GM23338 (cell line): Measurements from ENCODE around the gene SHANK1. TPM values are rescaled to one million over a fixed set of nuclear protein-coding genes. Genes with fewer than 3 reads are reported as not detected.

ENCODE experiments used
- ATAC-seq: fragments of 200-7000 bp; cut with Tn5 transposase; 3 replicates; pipeline ENCODE4 v1.9.1; 2020
- DNase-seq: peaks from one replicate; pipeline ENCODE4 v3.0.0-alpha.2; 2015; ENCODE audit warnings: low spot score
- H2AFZ ChIP-seq: fragments of 200-600 bp; sonication (generic); 2 replicates; pipeline ENCODE4 v1.8.0; 2016; ENCODE audit warnings: antibody characterized with exemption, mild to moderate bottlenecking, moderate library complexity
- H3F3A ChIP-seq: fragments of 200-600 bp; sonication (generic); replicated peaks from 2 replicates; pipeline ENCODE4 v1.8.0; 2017; ENCODE audit warnings: antibody characterized with exemption, mixed run types, low read depth
- H3K27ac ChIP-seq: fragments of 200-600 bp; sonication (generic); 2 replicates; pipeline ENCODE4 v1.6.1; 2016; ENCODE audit warnings: low read depth
- H3K27me3 ChIP-seq: fragments of 200-600 bp; sonication (generic); 2 replicates; pipeline ENCODE4 v1.8.0; 2016; ENCODE audit warnings: mild to moderate bottlenecking, mixed run types, moderate library complexity; ENCODE audit not compliant: insufficient read depth
- H3K36me3 ChIP-seq: fragments of 200-600 bp; sonication (generic); 2 replicates; pipeline ENCODE4 v1.8.0; 2016; ENCODE audit warnings: mild to moderate bottlenecking; ENCODE audit not compliant: insufficient read depth
- H3K4me1 ChIP-seq: fragments of 200-600 bp; sonication (generic); 2 replicates; pipeline ENCODE4 v1.8.0; 2016; ENCODE audit warnings: mild to moderate bottlenecking, moderate library complexity; ENCODE audit not compliant: insufficient read depth
- H3K4me2 ChIP-seq: fragments of 200-600 bp; sonication (generic); 2 replicates; pipeline ENCODE4 v1.7.1; 2017; ENCODE audit warnings: mixed run types
- H3K4me3 ChIP-seq: fragments of 200-600 bp; sonication (generic); 2 replicates; pipeline ENCODE4 v1.6.1; 2016; ENCODE audit warnings: mixed run types
- H3K79me2 ChIP-seq: fragments of 200-600 bp; sonication (generic); replicated peaks from 2 replicates; pipeline ENCODE4 v1.8.0; 2017; ENCODE audit warnings: mild to moderate bottlenecking; ENCODE audit not compliant: insufficient read depth
- H3K9me2 ChIP-seq: fragments of 200-600 bp; sonication (generic); 2 replicates; pipeline ENCODE4 v1.8.0; 2017; ENCODE audit not compliant: insufficient read depth
- H4K20me1 ChIP-seq: fragments of 200-600 bp; sonication (generic); replicated peaks from 2 replicates; pipeline ENCODE4 v1.8.0; 2017; ENCODE audit warnings: mild to moderate bottlenecking; ENCODE audit not compliant: insufficient read depth
- H3K27ac Mint-ChIP-seq: 2 replicates; pipeline ENCODE4 v1.8.0; 2020; ENCODE audit warnings: inconsistent platforms, mild to moderate bottlenecking, moderate library complexity, mixed read lengths
- H3K27me3 Mint-ChIP-seq: 3 replicates; pipeline ENCODE4 v1.8.0; 2022; ENCODE audit warnings: low read depth, mild to moderate bottlenecking, moderate library complexity, mixed read lengths, inconsistent platforms; ENCODE audit not compliant: insufficient read depth, poor library complexity
- H3K36me3 Mint-ChIP-seq: 3 replicates; pipeline ENCODE4 v1.8.0; 2021; ENCODE audit warnings: low read depth, mild to moderate bottlenecking, inconsistent platforms, moderate library complexity, mixed read lengths
- H3K4me1 Mint-ChIP-seq: 3 replicates; pipeline ENCODE4 v1.8.0; 2020; ENCODE audit warnings: mild to moderate bottlenecking, inconsistent platforms, mixed read lengths
- H3K4me3 Mint-ChIP-seq: 3 replicates; pipeline ENCODE4 v1.8.0; 2021; ENCODE audit warnings: moderate library complexity, mild to moderate bottlenecking, inconsistent platforms, mixed read lengths
- H3K9me3 Mint-ChIP-seq: 3 replicates; pipeline ENCODE4 v1.8.0; 2020; ENCODE audit warnings: moderate library complexity, mild to moderate bottlenecking, inconsistent platforms, mixed read lengths
- EZH2 ChIP-seq: fragments of 200-600 bp; sonication (generic); IDR thresholded peaks from one replicate; pipeline ENCODE4 v1.8.0; 2017; ENCODE audit warnings: antibody characterized with exemption, mild to moderate bottlenecking, low read depth; ENCODE audit not compliant: unreplicated experiment
- EZH2phosphoT487 ChIP-seq: fragments of 200-600 bp; sonication (generic); IDR thresholded peaks from one replicate; pipeline ENCODE4 v1.8.1; 2018; ENCODE audit warnings: antibody characterized with exemption; ENCODE audit not compliant: unreplicated experiment
- NANOG ChIP-seq: IDR thresholded peaks from 2 replicates; pipeline ENCODE4 v1.6.1; 2016; ENCODE audit warnings: antibody characterized with exemption, borderline replicate concordance
- POLR2AphosphoS5 ChIP-seq: IDR thresholded peaks from 2 replicates; pipeline ENCODE4 v1.6.1; 2016; ENCODE audit warnings: antibody characterized with exemption, low read depth
- polyA plus RNA-seq: library from polyadenylated mRNA; unstranded; fragments of >200 nt; fragmentation: Nextera tagmentation; extraction: Ambion mirVana; gene quantifications from 2 replicates; pipeline ENCODE4 v1.2.1, GENCODE V29; 2016
- total RNA-seq: library from RNA; depleted of rRNA; stranded (reverse); fragments of >200 nt; shearing (Covaris generic); gene quantifications from 2 replicates; pipeline ENCODE4 v1.2.3, GENCODE V29; 2014
- TF ChIP-seq, protein P1 (sequence below): IDR thresholded peaks from 2 replicates; pipeline ENCODE4 v1.6.1; 2016; ENCODE audit warnings: antibody characterized with exemption
- TF ChIP-seq, protein P2 (sequence below): fragments of 250-450 bp; sonication (Bioruptor Pico); IDR thresholded peaks from 2 replicates; pipeline ENCODE4 v1.5.0; 2020; ENCODE audit warnings: mild to moderate bottlenecking, moderate library complexity

Gene SHANK1
- total and polyA plus RNA-seq, 2 experiments from 2014 or later = 0.23 to 4.1 TPM

DNA sequence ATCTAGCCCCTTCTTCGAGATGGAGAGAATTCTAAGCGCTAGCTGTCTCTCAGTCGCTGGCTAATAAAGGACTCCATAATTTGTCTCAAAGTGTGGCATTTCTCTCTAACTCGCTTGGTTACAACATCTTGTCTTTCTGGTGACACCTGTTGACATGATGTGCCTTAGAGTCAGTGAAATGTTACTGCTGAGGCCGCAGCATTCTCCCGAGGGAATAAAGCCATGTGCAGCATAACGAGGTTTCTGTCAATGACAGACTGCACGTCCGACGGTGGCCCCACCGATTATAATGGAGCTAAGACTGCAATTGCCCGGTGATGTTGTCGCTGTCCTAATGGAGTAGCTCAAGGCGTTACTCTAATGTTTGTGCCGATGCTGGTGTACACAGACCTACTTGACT is 30.4 kb upstream of the SHANK1 start (continued):
- TF ChIP-seq, protein P1, sequence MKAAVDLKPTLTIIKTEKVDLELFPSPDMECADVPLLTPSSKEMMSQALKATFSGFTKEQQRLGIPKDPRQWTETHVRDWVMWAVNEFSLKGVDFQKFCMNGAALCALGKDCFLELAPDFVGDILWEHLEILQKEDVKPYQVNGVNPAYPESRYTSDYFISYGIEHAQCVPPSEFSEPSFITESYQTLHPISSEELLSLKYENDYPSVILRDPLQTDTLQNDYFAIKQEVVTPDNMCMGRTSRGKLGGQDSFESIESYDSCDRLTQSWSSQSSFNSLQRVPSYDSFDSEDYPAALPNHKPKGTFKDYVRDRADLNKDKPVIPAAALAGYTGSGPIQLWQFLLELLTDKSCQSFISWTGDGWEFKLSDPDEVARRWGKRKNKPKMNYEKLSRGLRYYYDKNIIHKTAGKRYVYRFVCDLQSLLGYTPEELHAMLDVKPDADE = no peak
- TF ChIP-seq, protein P2, sequence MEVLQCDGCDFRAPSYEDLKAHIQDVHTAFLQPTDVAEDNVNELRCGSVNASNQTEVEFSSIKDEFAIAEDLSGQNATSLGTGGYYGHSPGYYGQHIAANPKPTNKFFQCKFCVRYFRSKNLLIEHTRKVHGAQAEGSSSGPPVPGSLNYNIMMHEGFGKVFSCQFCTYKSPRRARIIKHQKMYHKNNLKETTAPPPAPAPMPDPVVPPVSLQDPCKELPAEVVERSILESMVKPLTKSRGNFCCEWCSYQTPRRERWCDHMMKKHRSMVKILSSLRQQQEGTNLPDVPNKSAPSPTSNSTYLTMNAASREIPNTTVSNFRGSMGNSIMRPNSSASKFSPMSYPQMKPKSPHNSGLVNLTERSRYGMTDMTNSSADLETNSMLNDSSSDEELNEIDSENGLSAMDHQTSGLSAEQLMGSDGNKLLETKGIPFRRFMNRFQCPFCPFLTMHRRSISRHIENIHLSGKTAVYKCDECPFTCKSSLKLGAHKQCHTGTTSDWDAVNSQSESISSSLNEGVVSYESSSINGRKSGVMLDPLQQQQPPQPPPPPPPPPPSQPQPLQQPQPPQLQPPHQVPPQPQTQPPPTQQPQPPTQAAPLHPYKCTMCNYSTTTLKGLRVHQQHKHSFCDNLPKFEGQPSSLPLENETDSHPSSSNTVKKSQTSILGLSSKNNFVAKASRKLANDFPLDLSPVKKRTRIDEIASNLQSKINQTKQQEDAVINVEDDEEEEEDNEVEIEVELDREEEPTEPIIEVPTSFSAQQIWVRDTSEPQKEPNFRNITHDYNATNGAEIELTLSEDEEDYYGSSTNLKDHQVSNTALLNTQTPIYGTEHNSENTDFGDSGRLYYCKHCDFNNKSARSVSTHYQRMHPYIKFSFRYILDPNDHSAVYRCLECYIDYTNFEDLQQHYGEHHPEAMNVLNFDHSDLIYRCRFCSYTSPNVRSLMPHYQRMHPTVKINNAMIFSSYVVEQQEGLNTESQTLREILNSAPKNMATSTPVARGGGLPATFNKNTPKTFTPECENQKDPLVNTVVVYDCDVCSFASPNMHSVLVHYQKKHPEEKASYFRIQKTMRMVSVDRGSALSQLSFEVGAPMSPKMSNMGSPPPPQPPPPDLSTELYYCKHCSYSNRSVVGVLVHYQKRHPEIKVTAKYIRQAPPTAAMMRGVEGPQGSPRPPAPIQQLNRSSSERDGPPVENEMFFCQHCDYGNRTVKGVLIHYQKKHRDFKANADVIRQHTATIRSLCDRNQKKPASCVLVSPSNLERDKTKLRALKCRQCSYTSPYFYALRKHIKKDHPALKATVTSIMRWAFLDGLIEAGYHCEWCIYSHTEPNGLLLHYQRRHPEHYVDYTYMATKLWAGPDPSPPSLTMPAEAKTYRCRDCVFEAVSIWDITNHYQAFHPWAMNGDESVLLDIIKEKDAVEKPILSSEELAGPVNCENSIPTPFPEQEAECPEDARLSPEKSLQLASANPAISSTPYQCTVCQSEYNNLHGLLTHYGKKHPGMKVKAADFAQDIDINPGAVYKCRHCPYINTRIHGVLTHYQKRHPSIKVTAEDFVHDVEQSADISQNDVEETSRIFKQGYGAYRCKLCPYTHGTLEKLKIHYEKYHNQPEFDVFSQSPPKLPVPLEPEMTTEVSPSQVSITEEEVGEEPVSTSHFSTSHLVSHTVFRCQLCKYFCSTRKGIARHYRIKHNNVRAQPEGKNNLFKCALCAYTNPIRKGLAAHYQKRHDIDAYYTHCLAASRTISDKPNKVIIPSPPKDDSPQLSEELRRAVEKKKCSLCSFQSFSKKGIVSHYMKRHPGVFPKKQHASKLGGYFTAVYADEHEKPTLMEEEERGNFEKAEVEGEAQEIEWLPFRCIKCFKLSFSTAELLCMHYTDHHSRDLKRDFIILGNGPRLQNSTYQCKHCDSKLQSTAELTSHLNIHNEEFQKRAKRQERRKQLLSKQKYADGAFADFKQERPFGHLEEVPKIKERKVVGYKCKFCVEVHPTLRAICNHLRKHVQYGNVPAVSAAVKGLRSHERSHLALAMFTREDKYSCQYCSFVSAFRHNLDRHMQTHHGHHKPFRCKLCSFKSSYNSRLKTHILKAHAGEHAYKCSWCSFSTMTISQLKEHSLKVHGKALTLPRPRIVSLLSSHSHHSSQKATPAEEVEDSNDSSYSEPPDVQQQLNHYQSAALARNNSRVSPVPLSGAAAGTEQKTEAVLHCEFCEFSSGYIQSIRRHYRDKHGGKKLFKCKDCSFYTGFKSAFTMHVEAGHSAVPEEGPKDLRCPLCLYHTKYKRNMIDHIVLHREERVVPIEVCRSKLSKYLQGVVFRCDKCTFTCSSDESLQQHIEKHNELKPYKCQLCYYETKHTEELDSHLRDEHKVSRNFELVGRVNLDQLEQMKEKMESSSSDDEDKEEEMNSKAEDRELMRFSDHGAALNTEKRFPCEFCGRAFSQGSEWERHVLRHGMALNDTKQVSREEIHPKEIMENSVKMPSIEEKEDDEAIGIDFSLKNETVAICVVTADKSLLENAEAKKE (CRISPR knock-in tag) = no peak
- TF ChIP-seq EZH2 = no peak

DNA sequence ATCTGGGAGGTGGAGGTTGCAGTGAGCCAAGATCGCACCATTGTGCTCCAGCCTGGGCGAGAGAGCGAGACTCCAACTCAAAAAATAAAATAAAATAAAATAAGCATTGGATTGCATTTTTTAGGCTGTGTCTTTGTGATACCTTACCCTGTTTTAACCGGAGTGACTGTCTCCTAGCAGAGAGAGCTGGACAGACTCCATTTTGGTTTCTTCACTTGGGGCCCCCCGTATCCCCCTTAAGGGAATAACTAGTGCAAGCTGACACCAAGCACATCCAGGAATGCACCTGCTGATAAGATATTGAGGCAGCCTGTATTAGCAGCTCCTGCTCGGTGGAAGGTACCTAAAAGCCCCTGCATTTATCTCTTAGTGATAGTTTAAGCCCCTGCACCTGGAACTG is 29.9 kb upstream of the SHANK1 start:
- Mint-ChIP-seq H3K36me3 (peaks cover 29% of the 10 kb centered on the region), H3K9me3 (peaks cover 87% of the 10 kb centered on the region), H3K4me3 (no peak overlapping the region), H3K27me3 (no peaks in the 10 kb centered on the region), H3K27ac (no peak overlapping the region), H3K4me1 (no peaks in the 10 kb centered on the region)
- no peak overlapping the region for H3K4me3 ChIP-seq
- no peaks in the 10 kb centered on the region for H3K9me2 ChIP-seq
- H3F3A ChIP-seq = no peaks in the 10 kb centered on the region
- H4K20me1 ChIP-seq = no peaks in the 10 kb centered on the region
- no peak overlapping the region for H3K27ac ChIP-seq
- H3K36me3 ChIP-seq = no peaks in the 10 kb centered on the region
- DNase-seq = no peak
- ATAC-seq = no peak
- no peaks in the 10 kb centered on the region for H3K4me1 ChIP-seq
- no peaks in the 10 kb centered on the region for H3K79me2 ChIP-seq
- H3K4me2 ChIP-seq = no peak overlapping the region
- H2AFZ ChIP-seq = no peak overlapping the region
- H3K27me3 ChIP-seq = no peaks in the 10 kb centered on the region
- TF ChIP-seq POLR2AphosphoS5 (no peak), EZH2phosphoT487 (no peak), NANOG (no peak), EZH2 (no peak)
- TF ChIP-seq, protein P2 (CRISPR knock-in tag) = no peak
